Effector memory CD8-positive, alpha-beta T cell (primary cell): Measurements from ENCODE around the gene LRRC9.
"Not testable (repeated sequence)": the region's sequence is repeated elsewhere in the genome, so short reads cannot be mapped to it uniquely, and the experiment has no call there.

Experiments
- ATAC-seq: fragments of 150-1000 bp; cut with Tn5 transposase; replicated peaks from 2 replicates; pipeline ENCODE4 v1.10.0; 2021; ENCODE audit warnings: mild to moderate bottlenecking, moderate library complexity
- DNase-seq, 3 experiments: peaks; one replicate each; pipeline ENCODE4 v3.0.0; 2021
- H3K27ac Mint-ChIP-seq, 2 donors: one replicate each; pipeline ENCODE4 v1.8.0; 2022; ENCODE audit warnings: mild to moderate bottlenecking in 2 of 2, mixed read lengths in 2 of 2, moderate library complexity in 2 of 2
- H3K27me3 Mint-ChIP-seq, 2 donors: one replicate each; pipeline ENCODE4 v1.8.0; 2022; ENCODE audit warnings: mixed read lengths in 2 of 2
- H3K36me3 Mint-ChIP-seq: one replicate; pipeline ENCODE4 v1.8.0; 2022; ENCODE audit warnings: mild to moderate bottlenecking, moderate library complexity, mixed read lengths; ENCODE audit not compliant: insufficient read depth
- H3K4me1 Mint-ChIP-seq, 2 donors: one replicate each; pipeline ENCODE4 v1.8.0; 2022; ENCODE audit warnings: low read depth in 2 of 2, mixed read lengths in 2 of 2
- H3K4me3 Mint-ChIP-seq, 2 donors: one replicate each; pipeline ENCODE4 v1.8.0; 2022; ENCODE audit warnings: mild to moderate bottlenecking in 2 of 2, mixed read lengths in 2 of 2, moderate library complexity in 2 of 2
- H3K9me3 Mint-ChIP-seq, 2 donors: one replicate each; pipeline ENCODE4 v1.8.0; 2022; ENCODE audit warnings: mixed read lengths in 2 of 2

The LRRC9 gene

DNA sequence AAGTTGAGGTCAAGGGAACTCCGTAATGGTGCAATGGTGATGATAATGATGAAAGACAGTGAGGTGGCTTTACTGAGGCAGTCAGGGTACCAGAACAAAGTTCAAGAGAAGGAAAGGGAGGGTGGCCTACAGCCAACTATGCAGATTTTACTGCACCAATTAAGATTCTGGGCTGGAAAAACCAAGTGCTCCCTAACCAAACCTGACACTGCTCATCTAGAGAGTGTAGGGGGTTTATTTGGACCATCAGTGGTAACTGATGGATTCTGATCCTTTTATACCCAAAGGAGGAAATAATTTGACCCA lies 387 bp downstream of the LRRC9 start:
- Mint-ChIP-seq H3K9me3 (no peaks in the 10 kb centered on the region), H3K36me3 (no peaks in the 10 kb centered on the region), H3K4me3 (peak overlapping the region in 1 of 2 donors; percentile 28), H3K27me3 (peaks cover 57 to 60% of the 10 kb centered on the region in 2 donors), H3K4me1 (peaks cover 0 to 8% of the 10 kb centered on the region in 2 donors), H3K27ac (no peak overlapping the region)
- ATAC-seq (no peak), DNase-seq (no peak)

DNA sequence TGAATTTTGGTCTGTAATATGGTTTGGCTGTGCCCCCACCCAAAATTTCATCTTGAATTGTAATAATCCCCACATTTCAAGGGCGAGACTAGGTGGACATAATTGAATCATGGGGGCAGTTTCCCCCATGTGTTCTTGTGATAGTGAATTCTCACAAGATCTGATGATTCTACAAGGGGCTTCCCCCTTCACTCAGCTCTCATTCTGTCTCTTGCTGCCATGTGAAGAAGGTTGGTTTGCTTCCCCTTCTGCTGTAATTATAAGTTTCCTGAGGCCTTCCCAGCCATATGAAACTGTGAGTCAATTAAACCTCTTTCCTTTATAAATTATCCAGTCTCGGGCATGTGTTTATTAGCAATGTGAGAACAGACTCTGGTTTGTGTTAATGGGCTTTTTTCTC lies 5.9 kb downstream of the LRRC9 start:
- H3K36me3 Mint-ChIP-seq, result no peaks in the 10 kb centered on the region
- peaks cover 24 to 45% of the 10 kb centered on the region in 2 donors for H3K27me3 Mint-ChIP-seq
- no peaks in the 10 kb centered on the region for H3K4me1 Mint-ChIP-seq
- H3K27ac Mint-ChIP-seq, result no peak overlapping the region
- no peak for ATAC-seq
- no peak overlapping the region for H3K4me3 Mint-ChIP-seq
- DNase-seq, result no peak
- no peaks in the 10 kb centered on the region for H3K9me3 Mint-ChIP-seq

DNA sequence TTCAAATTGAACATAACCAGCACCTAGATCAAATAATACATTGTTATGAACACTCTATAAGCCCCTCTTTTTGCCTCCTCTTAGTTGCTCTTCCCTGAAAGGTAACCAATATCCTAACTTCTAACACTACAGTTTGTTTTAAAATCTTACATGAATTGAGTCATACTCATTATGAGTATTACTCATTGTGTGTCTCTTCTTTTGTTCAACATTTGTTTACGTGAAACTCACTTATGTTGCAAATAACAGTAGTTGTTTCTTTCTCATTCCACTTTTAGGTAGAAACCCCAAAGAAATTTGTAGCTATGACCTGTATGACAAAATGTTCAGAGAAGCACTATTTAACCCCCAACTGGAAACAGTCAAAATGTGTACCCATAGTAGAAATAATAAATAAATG lies 6.6 kb downstream of the LRRC9 start:
- Mint-ChIP-seq H3K27ac (no peak overlapping the region), H3K4me1 (no peaks in the 10 kb centered on the region), H3K9me3 (no peaks in the 10 kb centered on the region), H3K27me3 (peaks cover 17 to 38% of the 10 kb centered on the region in 2 donors), H3K36me3 (no peaks in the 10 kb centered on the region), H3K4me3 (no peak overlapping the region)
- ATAC-seq, result no peak
- no peak for DNase-seq

DNA sequence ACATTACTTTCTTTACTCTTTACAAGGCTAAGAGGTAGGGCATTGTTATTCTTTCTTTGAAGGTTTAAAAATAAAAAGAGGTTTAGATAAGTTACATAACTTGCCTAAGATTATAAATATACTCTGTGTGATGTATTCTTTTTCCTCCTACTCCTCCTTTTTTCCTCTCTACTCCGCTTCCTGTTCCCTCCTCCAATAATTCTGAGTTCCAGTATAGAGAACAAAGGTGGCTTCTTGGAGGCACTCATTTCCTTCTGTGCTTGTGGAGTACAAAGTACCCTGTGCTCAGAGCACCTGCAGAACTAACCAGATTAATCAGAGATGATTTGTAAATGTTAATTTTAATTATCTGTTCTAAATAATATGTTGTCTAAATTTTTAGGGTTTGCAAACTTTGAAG lies 11.3 kb downstream of the LRRC9 start:
- ATAC-seq, result no peak
- no peak overlapping the region for H3K27ac Mint-ChIP-seq

DNA sequence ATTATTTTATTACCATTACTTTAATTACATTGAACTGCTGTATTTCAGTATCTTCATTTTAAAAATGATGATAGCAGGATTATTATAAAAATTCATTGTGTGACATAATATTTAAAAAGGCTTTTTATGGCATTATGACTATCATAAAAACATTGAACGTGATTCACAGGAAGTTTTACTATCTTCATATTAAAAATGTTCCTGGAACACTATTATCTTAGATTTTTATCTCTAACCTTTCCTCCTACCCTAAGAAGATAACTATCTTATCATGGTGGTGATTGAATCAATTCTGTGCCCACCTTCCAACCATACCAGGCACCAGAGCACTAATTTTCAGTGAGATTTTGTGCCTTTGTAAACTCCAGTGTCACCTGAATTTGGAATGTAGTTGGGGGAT lies 16.2 kb downstream of the LRRC9 start:
- no peaks in the 10 kb centered on the region for H3K36me3 Mint-ChIP-seq
- no peak for DNase-seq
- ATAC-seq, result no peak
- no peak overlapping the region for H3K27ac Mint-ChIP-seq
- no peaks in the 10 kb centered on the region for H3K9me3 Mint-ChIP-seq
- no peaks in the 10 kb centered on the region for H3K27me3 Mint-ChIP-seq
- no peak overlapping the region for H3K4me3 Mint-ChIP-seq
- no peaks in the 10 kb centered on the region for H3K4me1 Mint-ChIP-seq

More for the DNA sequence above, 11.3 kb downstream of the LRRC9 start:
- no peak for DNase-seq
- H3K36me3 Mint-ChIP-seq, result no peaks in the 10 kb centered on the region
- H3K9me3 Mint-ChIP-seq, result no peaks in the 10 kb centered on the region
- peaks cover 0 to 12% of the 10 kb centered on the region in 2 donors for H3K27me3 Mint-ChIP-seq
- H3K4me1 Mint-ChIP-seq, result no peaks in the 10 kb centered on the region
- no peak overlapping the region for H3K4me3 Mint-ChIP-seq

DNA sequence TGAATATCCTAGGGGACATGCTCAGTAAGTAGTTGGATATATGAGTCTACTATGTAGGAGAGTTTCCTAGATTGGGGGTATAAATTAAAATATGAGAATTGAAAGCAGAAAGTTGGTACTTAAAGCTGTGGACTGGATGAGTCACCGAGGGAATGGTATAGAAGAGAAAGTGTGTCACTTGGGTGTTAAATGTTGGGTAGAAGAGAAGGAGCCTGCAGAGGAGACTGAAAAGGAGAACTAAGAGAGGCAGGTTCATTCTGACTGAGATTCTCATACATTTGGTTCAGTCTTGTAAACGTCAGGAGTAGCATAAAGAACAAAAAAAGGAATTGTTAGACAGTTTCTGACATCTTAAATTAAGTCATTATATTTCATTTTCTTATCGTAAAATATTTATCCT lies 19.9 kb downstream of the LRRC9 start:
- H3K4me3 Mint-ChIP-seq, result no peak overlapping the region
- H3K27me3 Mint-ChIP-seq, result peaks cover 0 to 13% of the 10 kb centered on the region in 2 donors
- H3K36me3 Mint-ChIP-seq, result no peaks in the 10 kb centered on the region
- H3K4me1 Mint-ChIP-seq, result no peaks in the 10 kb centered on the region
- ATAC-seq (no peak), DNase-seq (no peak)
- H3K9me3 Mint-ChIP-seq, result no peaks in the 10 kb centered on the region
- H3K27ac Mint-ChIP-seq, result no peak overlapping the region

DNA sequence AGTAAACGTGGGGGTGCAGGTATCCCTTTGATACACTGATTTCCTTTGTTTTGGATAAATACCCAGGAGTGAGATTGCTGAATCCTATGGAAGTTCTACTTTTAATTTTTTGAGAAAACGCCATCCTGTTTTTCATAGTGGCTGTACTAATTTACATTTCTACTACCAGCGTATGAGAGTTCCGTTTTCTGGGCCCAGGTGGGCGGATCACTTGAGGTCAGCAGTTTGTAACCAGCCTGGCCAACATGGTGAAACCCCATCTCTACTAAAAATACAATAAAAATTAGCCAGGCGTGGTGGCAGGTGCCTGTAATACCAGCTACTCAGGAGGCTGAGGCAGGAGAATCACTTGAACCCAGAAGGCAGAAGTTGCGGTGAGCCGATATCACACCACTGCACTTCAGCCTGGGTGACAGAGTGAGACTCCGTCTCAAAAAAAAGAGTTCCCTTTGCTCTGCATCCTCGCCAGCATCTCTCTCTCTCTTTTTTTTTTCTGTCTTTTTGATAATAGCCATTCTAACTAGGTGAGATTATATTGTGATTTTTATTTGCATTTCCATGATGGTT lies 22.4 kb downstream of the LRRC9 start:
- not testable (repeated sequence) for H3K36me3 Mint-ChIP-seq
- peaks cover 0 to 13% of the 10 kb centered on the region in 2 donors for H3K27me3 Mint-ChIP-seq

DNA sequence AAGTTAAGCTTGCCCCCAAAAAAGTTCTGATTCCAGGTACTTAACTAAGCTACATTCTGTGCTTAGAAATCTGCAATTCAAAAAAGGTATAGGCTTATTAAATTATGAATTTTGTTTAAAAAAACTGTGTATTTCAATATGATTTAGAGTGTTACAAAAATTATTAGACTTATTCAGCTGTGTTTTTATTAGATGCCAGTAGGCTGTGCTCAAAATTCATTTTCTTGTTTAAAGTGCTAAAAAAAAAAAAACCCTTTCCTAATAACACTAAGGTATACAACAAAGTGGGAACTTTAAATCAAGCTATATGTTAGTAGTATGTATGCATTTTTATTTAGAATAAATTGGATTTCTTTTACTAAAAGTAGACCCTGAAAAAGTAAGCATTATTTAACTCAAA lies 25.0 kb downstream of the LRRC9 start:
- Mint-ChIP-seq H3K9me3 (peaks cover 0 to 2% of the 10 kb centered on the region in 2 donors), H3K27ac (no peak overlapping the region), H3K36me3 (no peaks in the 10 kb centered on the region), H3K4me1 (no peaks in the 10 kb centered on the region), H3K4me3 (no peak overlapping the region), H3K27me3 (peaks cover 0 to 13% of the 10 kb centered on the region in 2 donors)
- ATAC-seq, result no peak
- no peak for DNase-seq

More for the DNA sequence above, 22.4 kb downstream of the LRRC9 start:
- not testable (repeated sequence) for H3K4me3 Mint-ChIP-seq, H3K4me1 Mint-ChIP-seq, H3K9me3 Mint-ChIP-seq, ATAC-seq, H3K27ac Mint-ChIP-seq, DNase-seq

DNA sequence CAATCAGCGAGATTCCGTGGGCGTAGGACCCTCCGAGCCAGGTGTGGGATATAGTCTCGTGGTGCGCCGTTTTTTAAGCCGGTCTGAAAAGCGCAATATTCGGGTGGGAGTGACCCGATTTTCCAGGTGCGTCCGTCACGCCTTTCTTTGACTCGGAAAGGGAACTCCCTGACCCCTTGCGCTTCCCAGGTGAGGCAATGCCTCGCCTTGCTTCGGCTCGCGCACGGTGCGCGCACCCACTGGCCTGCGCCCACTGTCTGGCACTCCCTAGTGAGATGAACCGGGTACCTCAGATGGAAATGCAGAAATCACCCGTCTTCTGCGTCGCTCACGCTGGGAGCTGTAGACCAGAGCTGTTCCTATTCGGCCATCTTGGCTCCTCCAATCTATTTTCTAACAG lies 32.2 kb downstream of the LRRC9 start:
- H3K27ac Mint-ChIP-seq, H3K36me3 Mint-ChIP-seq, H3K9me3 Mint-ChIP-seq, DNase-seq, H3K4me1 Mint-ChIP-seq, H3K4me3 Mint-ChIP-seq, ATAC-seq: not testable (repeated sequence)
- H3K27me3 Mint-ChIP-seq, result peaks cover 25 to 35% of the 10 kb centered on the region in 2 donors

DNA sequence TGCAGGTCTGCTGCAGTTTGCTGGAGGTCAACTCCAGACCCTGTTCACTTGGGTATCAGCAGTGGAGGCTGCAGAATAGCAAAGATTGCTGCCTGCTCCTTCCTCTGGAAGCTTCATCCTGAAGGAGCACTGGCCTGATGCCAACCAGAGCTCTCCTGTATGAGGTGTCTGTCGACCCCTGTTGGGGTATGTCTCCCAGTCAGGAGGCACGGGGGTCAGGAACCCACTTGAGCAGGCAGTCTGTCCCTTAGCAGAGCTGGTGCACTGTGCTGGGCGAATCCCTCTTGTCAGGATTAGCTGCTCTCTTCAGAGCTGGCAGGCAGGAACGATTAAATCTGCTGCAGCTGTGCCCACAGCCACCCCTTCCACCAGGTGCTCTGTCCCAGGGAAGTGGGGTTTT lies 37.9 kb downstream of the LRRC9 start:
- not testable (repeated sequence) for H3K9me3 Mint-ChIP-seq, H3K4me1 Mint-ChIP-seq, H3K4me3 Mint-ChIP-seq, ATAC-seq, H3K27ac Mint-ChIP-seq, H3K36me3 Mint-ChIP-seq, DNase-seq
- H3K27me3 Mint-ChIP-seq, result peaks cover 25 to 39% of the 10 kb centered on the region in 2 donors

DNA sequence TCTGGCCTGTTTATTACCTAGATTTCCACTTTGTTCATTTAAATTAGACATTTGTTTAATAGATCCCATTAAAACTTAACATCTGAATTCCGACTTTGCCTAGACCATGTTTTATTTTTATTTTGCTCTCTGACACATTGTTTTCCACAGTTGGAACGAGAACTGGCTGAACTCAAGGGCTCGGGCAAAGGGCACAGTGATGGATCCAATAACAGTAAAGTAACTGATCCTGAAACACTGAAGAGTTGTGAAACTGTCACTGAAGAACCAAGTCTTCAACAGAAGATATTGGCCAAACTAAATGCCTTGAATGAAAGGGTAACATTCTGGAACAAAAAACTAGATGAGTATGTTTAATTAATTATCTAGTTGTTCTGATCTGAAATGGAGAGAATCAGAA lies 39.7 kb downstream of the LRRC9 start:
- Mint-ChIP-seq H3K27ac (no peak overlapping the region), H3K4me3 (no peak overlapping the region), H3K9me3 (peaks cover 0 to 4% of the 10 kb centered on the region in 2 donors), H3K27me3 (peaks cover 24 to 29% of the 10 kb centered on the region in 2 donors), H3K36me3 (no peaks in the 10 kb centered on the region), H3K4me1 (no peaks in the 10 kb centered on the region)
- ATAC-seq (no peak), DNase-seq (no peak)

DNA sequence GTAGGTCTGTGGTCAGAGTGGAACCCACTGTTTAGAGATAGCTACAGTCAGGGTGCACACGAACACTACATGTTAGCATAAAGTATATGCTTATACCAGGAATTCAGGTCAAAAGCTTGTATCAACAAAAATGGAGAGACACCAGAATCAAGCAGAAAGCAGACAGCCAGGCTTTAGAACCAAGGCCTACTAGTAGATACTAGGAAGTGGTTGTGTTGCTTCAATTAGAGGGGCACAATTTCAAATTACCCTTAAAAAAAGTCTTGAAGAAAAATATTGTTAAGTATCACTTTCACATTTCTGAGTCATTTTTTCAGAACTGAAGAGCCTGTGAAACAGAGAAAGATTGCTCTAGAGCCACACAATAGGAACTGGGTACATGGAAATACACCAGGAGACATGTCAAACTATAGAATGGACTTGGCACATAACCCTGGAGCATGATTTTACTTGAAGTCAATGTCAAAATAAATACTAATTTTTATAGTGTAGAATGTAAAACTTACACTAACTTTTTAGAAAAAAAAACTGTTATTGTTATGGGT lies 41.6 kb downstream of the LRRC9 start:
- H3K4me3 Mint-ChIP-seq, result no peak overlapping the region
- no peaks in the 10 kb centered on the region for H3K9me3 Mint-ChIP-seq
- H3K4me1 Mint-ChIP-seq, result peaks cover 5 to 8% of the 10 kb centered on the region in 2 donors
- H3K36me3 Mint-ChIP-seq, result peaks cover 3% of the 10 kb centered on the region
- ATAC-seq (no peak), DNase-seq (no peak)
- H3K27me3 Mint-ChIP-seq, result peaks cover 9 to 14% of the 10 kb centered on the region in 2 donors
- no peak overlapping the region for H3K27ac Mint-ChIP-seq

DNA sequence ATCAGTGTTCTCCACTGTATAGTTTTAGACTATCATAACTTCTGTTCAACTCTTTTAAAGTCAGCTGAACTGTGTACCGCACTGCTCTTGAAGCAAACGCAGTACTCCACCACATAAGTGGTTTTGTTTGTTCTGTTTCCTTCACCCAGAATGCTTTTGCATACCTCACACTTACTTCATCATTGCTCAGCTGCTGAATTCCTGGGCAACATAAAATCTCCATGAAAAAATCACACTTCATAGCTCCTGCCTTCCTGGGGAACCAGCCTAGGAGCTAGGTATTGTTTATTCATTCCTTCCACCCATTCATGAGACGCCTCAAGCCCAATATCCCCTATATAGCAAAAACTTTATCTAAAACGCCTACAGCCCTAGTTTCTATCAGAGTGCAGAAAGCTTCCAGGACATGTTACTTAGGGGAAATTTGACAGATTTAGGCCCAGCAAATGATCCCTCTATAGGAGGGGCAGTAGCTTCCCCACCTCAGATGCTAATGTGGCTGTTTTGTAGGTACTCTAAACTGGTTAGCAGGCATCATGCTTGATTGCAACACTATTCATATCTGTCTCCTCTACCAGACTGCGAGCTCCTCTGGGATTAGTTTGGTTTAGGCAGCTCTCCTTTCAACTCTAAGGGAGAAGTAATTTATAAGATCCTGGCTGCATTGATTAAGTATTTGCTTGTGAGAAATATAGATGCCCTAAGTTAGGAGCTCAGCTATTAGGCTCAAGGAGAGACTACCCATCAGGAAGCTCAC lies 44.5 kb downstream of the LRRC9 start:
- ATAC-seq, result peak; percentile 5
- Mint-ChIP-seq H3K27me3 (peaks cover 7 to 10% of the 10 kb centered on the region in 2 donors), H3K4me3 (peak overlapping the region in 1 of 2 donors; percentile 93), H3K27ac (peak overlapping the region in 1 of 2 donors; percentile 95), H3K4me1 (peaks cover 5 to 8% of the 10 kb centered on the region in 2 donors), H3K9me3 (no peaks in the 10 kb centered on the region), H3K36me3 (peaks cover 3% of the 10 kb centered on the region)
- DNase-seq, result no peak

DNA sequence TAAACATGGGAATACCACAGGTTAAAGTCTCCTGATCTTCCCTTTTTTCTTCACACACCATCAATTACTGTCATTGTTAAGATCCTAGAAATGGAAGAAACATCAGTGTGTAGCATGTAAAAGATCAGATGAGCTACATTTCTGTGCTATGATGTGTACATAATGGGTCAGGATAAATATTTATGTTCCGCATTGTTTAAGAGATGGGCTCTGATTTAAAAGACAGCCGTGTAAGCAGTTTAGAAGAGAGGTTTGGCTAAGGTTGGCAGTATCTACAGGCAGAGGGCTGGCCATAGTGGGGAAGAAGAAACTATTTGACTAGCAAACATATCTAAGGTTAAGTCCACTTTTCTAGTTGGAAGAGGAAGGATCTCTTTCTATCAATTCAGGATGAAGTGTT lies 49.4 kb downstream of the LRRC9 start:
- H3K27me3 Mint-ChIP-seq, result peaks cover 18 to 19% of the 10 kb centered on the region in 2 donors
- no peaks in the 10 kb centered on the region for H3K9me3 Mint-ChIP-seq
- no peak overlapping the region for H3K27ac Mint-ChIP-seq
- DNase-seq (no peak), ATAC-seq (no peak)
- no peak overlapping the region for H3K4me3 Mint-ChIP-seq
- H3K4me1 Mint-ChIP-seq, result peaks cover 5 to 8% of the 10 kb centered on the region in 2 donors
- H3K36me3 Mint-ChIP-seq, result peaks cover 3% of the 10 kb centered on the region
